IPS DF 6.9 (cell line): ENCODE data around the gene ACYP2.
"Not testable (repeated sequence)": the region's sequence is repeated elsewhere in the genome, so short reads cannot be mapped to it uniquely, and the experiment has no call there.

Experiments used
- DNase-seq: peaks from one replicate; pipeline ENCODE4 v3.0.0-alpha.2; 2013; ENCODE audit warnings: low read depth, low spot score
- H3K27ac ChIP-seq: one replicate; pipeline ENCODE4 v1.5.1; 2013; ENCODE audit warnings: low read length, control low read depth
- H3K27me3 ChIP-seq: 2 replicates; pipeline ENCODE4 v1.6.1; 2013; ENCODE audit warnings: mild to moderate bottlenecking, low read length; ENCODE audit not compliant: control insufficient read depth, insufficient read depth
- H3K36me3 ChIP-seq: 2 replicates; pipeline ENCODE4 v1.6.1; 2013; ENCODE audit warnings: low read length; ENCODE audit not compliant: control insufficient read depth, insufficient read depth
- H3K4me1 ChIP-seq: 2 replicates; pipeline ENCODE4 v1.6.1; 2013; ENCODE audit warnings: low read length; ENCODE audit not compliant: control insufficient read depth, insufficient read depth
- H3K4me3 ChIP-seq: 2 replicates; pipeline ENCODE4 v1.5.1; 2013; ENCODE audit warnings: mild to moderate bottlenecking, low read length
- H3K9me3 ChIP-seq: 2 replicates; pipeline ENCODE4 v1.6.1; 2013; ENCODE audit warnings: low read length, inconsistent platforms; ENCODE audit not compliant: control insufficient read depth, insufficient read depth
- WGBS: extraction: QIAGEN DNeasy Blood & Tissue Kit; methylation state at CpG from one replicate; pipeline ENCODE4 v1.1.7; 2013; ENCODE audit warnings: mixed read lengths, missing lambda C conversion rate; ENCODE audit not compliant: insufficient read length, insufficient coverage; 5-methylcytosine and 5-hydroxymethylcytosine counted together

ACYP2 gene

GRCh38 chr2:54083021-54083420 lies 32.4 kb upstream of the ACYP2 start:
- DNase-seq = no peak
- H3K4me3 ChIP-seq = no peak overlapping the region
- no peak overlapping the region for H3K27ac ChIP-seq
- no peaks in the 10 kb centered on the region for H3K9me3 ChIP-seq
- no CpG with 5 or more reads among the region's 6 CpGs for WGBS
- no peaks in the 10 kb centered on the region for H3K36me3 ChIP-seq
- no peaks in the 10 kb centered on the region for H3K27me3 ChIP-seq
- no peaks in the 10 kb centered on the region for H3K4me1 ChIP-seq

DNA sequence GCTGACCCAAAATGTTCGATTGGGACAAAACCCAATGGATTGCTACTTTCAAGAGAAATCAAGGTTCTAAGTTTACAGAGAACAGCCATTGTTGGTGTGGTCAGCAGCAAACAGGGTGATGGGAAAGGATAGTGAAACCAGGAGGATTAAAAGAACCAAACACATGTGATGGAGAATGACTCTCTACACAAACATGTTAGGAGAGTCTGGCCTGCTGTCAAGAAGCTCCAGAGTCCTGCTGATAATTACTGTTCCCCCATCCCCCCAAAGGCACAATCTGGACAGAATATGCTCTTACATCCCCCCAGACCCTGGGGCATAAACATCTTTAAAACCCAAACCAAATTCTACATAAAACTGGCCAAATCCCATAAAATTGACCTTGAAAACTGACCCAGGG lies 32.0 kb upstream of the ACYP2 start:
- no peaks in the 10 kb centered on the region for H3K36me3 ChIP-seq
- no CpG with 5 or more reads among the region's 1 CpG for WGBS

GRCh38 chr2:54084600-54084999 lies 30.8 kb upstream of the ACYP2 start:
- H3K36me3 ChIP-seq = no peaks in the 10 kb centered on the region
- DNase-seq = no peak
- no peak overlapping the region for H3K27ac ChIP-seq
- H3K9me3 ChIP-seq = no peaks in the 10 kb centered on the region
- no peaks in the 10 kb centered on the region for H3K4me1 ChIP-seq
- no peak overlapping the region for H3K4me3 ChIP-seq
- no peaks in the 10 kb centered on the region for H3K27me3 ChIP-seq
- WGBS = 94% methylated on average over 1 of the region's 3 CpGs

More for the DNA sequence above, 32.0 kb upstream of the ACYP2 start:
- Histone ChIP-seq H3K4me1 (no peaks in the 10 kb centered on the region), H3K27me3 (no peaks in the 10 kb centered on the region), H3K4me3 (no peak overlapping the region), H3K9me3 (no peaks in the 10 kb centered on the region), H3K27ac (no peak overlapping the region)
- DNase-seq = no peak

DNA sequence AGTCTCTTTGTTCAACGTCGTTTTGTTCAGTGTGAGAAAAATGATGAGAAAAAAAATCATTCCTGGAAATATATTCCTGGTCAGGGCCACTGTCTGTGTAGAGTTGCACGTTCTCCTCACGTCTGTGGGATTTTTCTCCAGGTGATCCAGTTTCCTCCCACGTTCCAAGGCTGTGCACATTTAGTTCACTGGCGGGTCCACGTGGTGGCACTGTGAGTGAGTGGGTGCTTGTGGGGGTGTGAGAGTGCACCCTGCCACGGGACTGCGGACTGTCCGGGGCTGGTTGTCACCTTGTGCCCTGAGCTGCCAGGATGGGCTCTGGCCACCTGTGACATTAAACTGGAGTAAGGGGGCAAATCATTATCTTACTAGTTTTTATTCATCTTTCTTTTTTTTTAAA lies 30.3 kb upstream of the ACYP2 start:
- Histone ChIP-seq H3K4me1 (no peaks in the 10 kb centered on the region), H3K4me3 (no peak overlapping the region), H3K9me3 (no peaks in the 10 kb centered on the region), H3K27me3 (no peaks in the 10 kb centered on the region), H3K27ac (no peak overlapping the region), H3K36me3 (no peaks in the 10 kb centered on the region)
- no CpG with 5 or more reads among the region's 10 CpGs for whole genome bisulfite sequencing
- DNase-seq = no peak

GRCh38 chr2:54086157-54086556 lies 29.3 kb upstream of the ACYP2 start:
- no peak for DNase-seq
- Histone ChIP-seq H3K27me3 (no peaks in the 10 kb centered on the region), H3K27ac (no peak overlapping the region), H3K36me3 (no peaks in the 10 kb centered on the region), H3K4me1 (no peaks in the 10 kb centered on the region), H3K4me3 (no peak overlapping the region), H3K9me3 (no peaks in the 10 kb centered on the region)
- WGBS = no CpG with 5 or more reads among the region's 2 CpGs

- WGBS = no CpG with 5 or more reads among the region's 5 CpGs
- no peaks in the 10 kb centered on the region for H3K4me1 ChIP-seq
- DNase-seq = no peak
- no peaks in the 10 kb centered on the region for H3K36me3 ChIP-seq
- H3K4me3 ChIP-seq = no peak overlapping the region
- no peak overlapping the region for H3K27ac ChIP-seq
- no peaks in the 10 kb centered on the region for H3K9me3 ChIP-seq
- no peaks in the 10 kb centered on the region for H3K27me3 ChIP-seq
Measured at GRCh38 chr2:54088191-54088634, 27.2 kb upstream of the ACYP2 start.

DNA sequence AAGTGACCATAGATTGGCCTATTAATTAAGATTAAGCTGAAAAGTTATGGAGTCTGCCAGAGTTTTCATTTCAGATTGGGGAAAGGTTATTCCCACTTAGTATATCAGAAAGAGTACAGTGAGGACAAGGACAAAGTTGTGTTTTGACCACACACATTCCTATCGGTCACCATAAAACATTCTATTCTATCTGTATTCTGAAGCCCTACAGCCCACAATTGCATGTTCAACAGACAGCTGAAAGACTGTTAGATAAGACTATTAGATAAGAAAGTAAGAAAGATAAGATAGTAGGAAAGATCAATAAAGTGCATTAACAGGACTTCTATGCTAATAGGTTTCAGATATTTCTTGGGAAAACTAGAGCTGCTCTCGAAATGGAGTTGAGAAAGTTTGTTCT lies 26.7 kb upstream of the ACYP2 start:
- no CpG with 5 or more reads among the region's 2 CpGs for WGBS
- Histone ChIP-seq H3K4me1 (no peaks in the 10 kb centered on the region), H3K36me3 (no peaks in the 10 kb centered on the region), H3K4me3 (no peak overlapping the region), H3K27me3 (no peaks in the 10 kb centered on the region), H3K27ac (no peak overlapping the region), H3K9me3 (no peaks in the 10 kb centered on the region)
- no peak for DNase-seq

DNA sequence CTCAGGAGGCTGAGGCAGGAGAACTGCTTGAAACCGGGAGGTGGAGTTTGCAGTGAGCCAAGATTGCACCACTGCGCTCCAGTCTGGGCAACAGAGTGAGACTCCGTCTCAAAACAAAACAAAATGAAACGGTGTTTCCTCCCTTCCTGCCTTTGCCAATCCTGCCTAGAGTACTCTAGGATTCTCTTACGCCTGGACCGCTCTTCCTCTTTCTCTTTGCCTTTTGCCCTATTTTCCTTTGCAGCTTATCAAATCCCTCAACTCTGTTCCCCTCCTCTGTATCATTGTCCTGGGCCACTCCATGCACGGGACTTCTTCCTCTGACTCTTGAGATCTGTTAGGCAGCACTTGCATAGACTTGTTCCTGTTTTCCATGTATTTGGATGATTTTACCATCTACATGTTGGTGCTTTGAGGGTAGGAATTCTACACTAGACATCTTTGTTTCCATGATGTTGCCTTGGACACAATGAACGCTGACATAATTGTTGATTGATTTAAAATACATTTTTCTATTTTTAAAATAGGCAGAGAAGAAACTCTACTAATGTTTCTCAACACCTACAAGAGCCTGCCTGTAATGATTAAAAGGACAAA lies 24.8 kb upstream of the ACYP2 start:
- H3K27ac ChIP-seq = no peak overlapping the region
- H3K4me1 ChIP-seq = no peaks in the 10 kb centered on the region
- H3K36me3 ChIP-seq = no peaks in the 10 kb centered on the region
- no peak overlapping the region for H3K4me3 ChIP-seq
- WGBS = no CpG with 5 or more reads among the region's 8 CpGs
- no peak for DNase-seq
- H3K27me3 ChIP-seq = no peaks in the 10 kb centered on the region
- H3K9me3 ChIP-seq = no peaks in the 10 kb centered on the region

- Histone ChIP-seq H3K36me3 (no peaks in the 10 kb centered on the region), H3K4me1 (no peaks in the 10 kb centered on the region), H3K27me3 (no peaks in the 10 kb centered on the region), H3K27ac (no peak overlapping the region), H3K9me3 (no peaks in the 10 kb centered on the region), H3K4me3 (no peak overlapping the region)
- DNase-seq = no peak
- WGBS = no CpG with 5 or more reads among the region's 4 CpGs
Measured at GRCh38 chr2:54092940-54093339, 22.5 kb upstream of the ACYP2 start.

GRCh38 chr2:54095406-54095805 lies 20.0 kb upstream of the ACYP2 start:
- not testable (repeated sequence) for H3K27me3 ChIP-seq

GRCh38 chr2:54096141-54096540 lies 19.3 kb upstream of the ACYP2 start:
- H3K27me3 ChIP-seq, H3K27ac ChIP-seq, H3K9me3 ChIP-seq, H3K4me1 ChIP-seq, H3K36me3 ChIP-seq, H3K4me3 ChIP-seq, DNase-seq: not testable (repeated sequence)
- WGBS = no CpG with 5 or more reads among the region's 26 CpGs

More at GRCh38 chr2:54095406-54095805, 20.0 kb upstream of the ACYP2 start:
- not testable (repeated sequence) for DNase-seq, H3K4me3 ChIP-seq, H3K9me3 ChIP-seq, H3K4me1 ChIP-seq, H3K27ac ChIP-seq, H3K36me3 ChIP-seq
- no CpG with 5 or more reads among the region's 30 CpGs for WGBS
